IMR-90 (cell line): ENCODE results near the gene NUP88.

Experiments
- POLR2A ChIP-seq: IDR thresholded peaks from 2 replicates; pipeline ENCODE4 v1.6.1; 2012; ENCODE audit warnings: mild to moderate bottlenecking, low read depth, low read length
- RAD21 ChIP-seq: IDR thresholded peaks from 2 replicates; pipeline ENCODE4 v1.6.1; 2012; ENCODE audit warnings: low read length, improper control_type of control experiment
- TF ChIP-seq, protein P1 (sequence below): conservative IDR thresholded peaks from 2 replicates; pipeline ENCODE4 v1.5.1; 2012; ENCODE audit warnings: mild to moderate bottlenecking, low read depth, low read length, improper control_type of control experiment

- no peak for TF ChIP-seq POLR2A
- TF ChIP-seq RAD21, result no peak
- TF ChIP-seq, protein P1, sequence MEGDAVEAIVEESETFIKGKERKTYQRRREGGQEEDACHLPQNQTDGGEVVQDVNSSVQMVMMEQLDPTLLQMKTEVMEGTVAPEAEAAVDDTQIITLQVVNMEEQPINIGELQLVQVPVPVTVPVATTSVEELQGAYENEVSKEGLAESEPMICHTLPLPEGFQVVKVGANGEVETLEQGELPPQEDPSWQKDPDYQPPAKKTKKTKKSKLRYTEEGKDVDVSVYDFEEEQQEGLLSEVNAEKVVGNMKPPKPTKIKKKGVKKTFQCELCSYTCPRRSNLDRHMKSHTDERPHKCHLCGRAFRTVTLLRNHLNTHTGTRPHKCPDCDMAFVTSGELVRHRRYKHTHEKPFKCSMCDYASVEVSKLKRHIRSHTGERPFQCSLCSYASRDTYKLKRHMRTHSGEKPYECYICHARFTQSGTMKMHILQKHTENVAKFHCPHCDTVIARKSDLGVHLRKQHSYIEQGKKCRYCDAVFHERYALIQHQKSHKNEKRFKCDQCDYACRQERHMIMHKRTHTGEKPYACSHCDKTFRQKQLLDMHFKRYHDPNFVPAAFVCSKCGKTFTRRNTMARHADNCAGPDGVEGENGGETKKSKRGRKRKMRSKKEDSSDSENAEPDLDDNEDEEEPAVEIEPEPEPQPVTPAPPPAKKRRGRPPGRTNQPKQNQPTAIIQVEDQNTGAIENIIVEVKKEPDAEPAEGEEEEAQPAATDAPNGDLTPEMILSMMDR, result no peak
Observed at GRCh38 chr17:5419959-5420653, 644 bp upstream of the NUP88 start, which contains the start of gene RPAIN.
